Fibroblast of skin of back (primary cell): ENCODE measurements around the gene SNURF.
"Not testable (repeated sequence)": the region's sequence is repeated elsewhere in the genome, so short reads cannot be mapped to it uniquely, and the experiment has no call there.

Experiments used
- DNase-seq: peaks from one replicate; pipeline ENCODE4 v3.0.0-alpha.2; 2013

SNURF gene

GRCh38 chr15:24971052-24971451 lies 16.3 kb downstream of the SNURF start:
- no peak for DNase-seq

GRCh38 chr15:24971772-24972171 lies 17.0 kb downstream of the SNURF start:
- DNase-seq, result no peak

GRCh38 chr15:24972707-24973106 lies 17.9 kb downstream of the SNURF start:
- not testable (repeated sequence) for DNase-seq

GRCh38 chr15:24976932-24977331 lies 22.1 kb downstream of the SNURF start:
- DNase-seq, result peak; percentile 1

- no peak for DNase-seq
Measured at GRCh38 chr15:24977686-24978085, 22.9 kb downstream of the SNURF start.

GRCh38 chr15:24985224-24985623 lies 30.4 kb downstream of the SNURF start:
- DNase-seq, result no peak

DNA sequence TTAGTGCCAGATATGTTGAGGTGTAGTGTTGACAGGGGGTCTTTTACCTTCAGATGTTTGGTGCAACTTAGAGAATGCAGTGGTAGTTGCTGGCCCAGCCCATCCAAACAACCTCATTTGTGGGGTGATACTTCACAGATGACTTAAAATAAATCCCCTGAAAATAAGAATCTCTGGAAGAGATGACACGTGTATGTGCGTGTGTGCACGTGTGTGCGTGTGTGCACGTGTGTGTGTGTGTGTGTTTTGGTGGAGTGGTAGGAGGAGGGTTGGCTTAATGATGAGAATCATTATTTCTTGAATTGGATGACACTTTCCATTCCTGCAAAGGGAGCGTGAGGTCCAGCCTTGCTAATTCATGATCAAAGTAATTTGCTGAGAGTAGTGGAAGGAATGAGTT lies 31.9 kb downstream of the SNURF start:
- DNase-seq, result no peak
